ENCODE measurements around the gene VPS4A. TPM values are rescaled to one million over a fixed set of nuclear protein-coding genes. Genes with fewer than 3 reads are reported as not detected.

Gene VPS4A
- total RNA-seq, 1 donor from 2014 or later = 38.9 TPM

DNA sequence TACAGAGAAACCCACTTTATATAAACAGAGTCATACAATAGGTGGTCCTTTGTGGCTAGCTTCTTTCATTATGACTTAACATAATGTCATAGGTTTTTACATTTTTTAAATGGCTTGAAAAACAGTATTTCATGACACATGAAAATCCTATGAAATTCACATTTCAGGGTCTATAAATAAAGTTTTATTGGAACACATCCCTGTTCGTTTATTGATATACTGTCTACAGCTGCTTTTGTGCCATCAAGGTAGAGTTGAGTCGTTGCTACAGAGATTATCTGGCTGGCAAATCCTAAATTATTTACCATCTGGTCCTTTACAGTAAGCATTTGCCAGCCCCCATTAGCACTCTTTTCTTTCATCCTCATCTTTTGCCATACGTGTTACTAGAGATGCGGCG is 2.3 kb downstream of the VPS4A start:
- H3K9me3 Mint-ChIP-seq (ENCODE audit: unreplicated experiment) = peaks cover 14% of the 10 kb centered on the region
- peaks cover 15% of the 10 kb centered on the region for H3K27me3 Mint-ChIP-seq (ENCODE audit: unreplicated experiment)
- no peak for DNase-seq
- H3K36me3 Mint-ChIP-seq (ENCODE audit: unreplicated experiment) = no peaks in the 10 kb centered on the region
- no peak overlapping the region for H3K27ac Mint-ChIP-seq (ENCODE audit: unreplicated experiment)
- no peak for TF ChIP-seq CTCF (IDR thresholded peaks at IDR 0.05; ENCODE audit: partially characterized antibody, unreplicated experiment)
- peaks cover 12% of the 10 kb centered on the region for H3K4me1 Mint-ChIP-seq (ENCODE audit: low read depth, unreplicated experiment)
- H3K4me3 Mint-ChIP-seq (ENCODE audit: unreplicated experiment) = peak overlapping the region; percentile 38

- no peak for DNase-seq
- H3K27me3 Mint-ChIP-seq (ENCODE audit: unreplicated experiment) = peaks cover 15% of the 10 kb centered on the region
- no peak overlapping the region for H3K27ac Mint-ChIP-seq (ENCODE audit: unreplicated experiment)
- no peak overlapping the region for H3K4me3 Mint-ChIP-seq (ENCODE audit: unreplicated experiment)
- H3K36me3 Mint-ChIP-seq (ENCODE audit: unreplicated experiment) = peaks cover 3% of the 10 kb centered on the region
- H3K9me3 Mint-ChIP-seq (ENCODE audit: unreplicated experiment) = peaks cover 14% of the 10 kb centered on the region
- TF ChIP-seq CTCF (IDR thresholded peaks at IDR 0.05; ENCODE audit: partially characterized antibody, unreplicated experiment) = no peak
- H3K4me1 Mint-ChIP-seq (ENCODE audit: low read depth, unreplicated experiment) = peaks cover 12% of the 10 kb centered on the region
These were observed 3.4 kb downstream of the VPS4A start for GRCh38 chr16:69314534-69314933.

- H3K36me3 Mint-ChIP-seq (ENCODE audit: unreplicated experiment) = peaks cover 4% of the 10 kb centered on the region
- peak overlapping the region; percentile 83 for H3K27ac Mint-ChIP-seq (ENCODE audit: unreplicated experiment)
- peaks cover 12% of the 10 kb centered on the region for H3K9me3 Mint-ChIP-seq (ENCODE audit: unreplicated experiment)
- no peak for DNase-seq
- TF ChIP-seq CTCF (IDR thresholded peaks at IDR 0.05; ENCODE audit: partially characterized antibody, unreplicated experiment) = no peak
- H3K4me1 Mint-ChIP-seq (ENCODE audit: low read depth, unreplicated experiment) = peaks cover 8% of the 10 kb centered on the region
- peak overlapping the region; percentile 52 for H3K4me3 Mint-ChIP-seq (ENCODE audit: unreplicated experiment)
- peaks cover 10% of the 10 kb centered on the region for H3K27me3 Mint-ChIP-seq (ENCODE audit: unreplicated experiment)
These were observed 4.5 kb downstream of the VPS4A start for GRCh38 chr16:69315486-69316311.

DNA sequence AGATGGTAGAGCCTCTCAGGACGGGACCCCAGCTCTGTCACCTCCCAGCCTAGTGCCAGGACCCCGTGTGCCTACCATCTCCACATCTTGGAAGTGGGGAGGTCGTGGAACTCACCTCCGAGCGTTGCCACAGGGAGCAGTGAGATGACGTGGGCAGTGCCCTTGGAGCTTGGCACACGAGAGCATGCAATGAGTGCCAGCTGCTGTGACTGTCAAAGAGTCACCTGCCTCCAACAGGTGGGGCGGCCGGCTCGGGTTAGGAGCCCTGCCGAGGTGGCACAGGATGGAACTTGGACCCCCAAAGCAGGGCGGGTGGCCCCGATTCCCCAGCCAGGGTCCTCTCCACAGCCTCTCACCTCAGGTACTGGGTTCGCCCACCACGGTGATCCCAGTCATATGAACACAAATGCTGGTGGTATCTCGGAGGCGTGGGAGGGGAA is 5.5 kb downstream of the VPS4A start:
- Mint-ChIP-seq H3K4me3 (ENCODE audit: unreplicated experiment) (no peak overlapping the region), H3K9me3 (ENCODE audit: unreplicated experiment) (peaks cover 11% of the 10 kb centered on the region), H3K27ac (ENCODE audit: unreplicated experiment) (peak overlapping the region; percentile 83), H3K27me3 (ENCODE audit: unreplicated experiment) (peaks cover 10% of the 10 kb centered on the region), H3K36me3 (ENCODE audit: unreplicated experiment) (peaks cover 7% of the 10 kb centered on the region), H3K4me1 (ENCODE audit: low read depth, unreplicated experiment) (peaks cover 9% of the 10 kb centered on the region)
- DNase-seq = no peak
- no peak for TF ChIP-seq CTCF (IDR thresholded peaks at IDR 0.05; ENCODE audit: partially characterized antibody, unreplicated experiment)

Measured in glutamatergic neuron (in vitro differentiated cells).